Stomach (tissue), 9 donors: ENCODE data around the gene IFNA5. TPM values are rescaled to one million over a fixed set of nuclear protein-coding genes. Genes with fewer than 3 reads are reported as not detected.

Experiments
- DNase-seq, 2 donors: peaks; one replicate each; pipeline versions ENCODE4 v3.0.0 to v3.0.0-alpha.2; 2013 to 2019
- H3K27ac ChIP-seq, 5 donors: fragments of 200-600 bp in 4 of 5; sonication (generic) in 4 of 5; one replicate each; pipeline ENCODE4 v1.5.1; 2013 to 2019; ENCODE audit warnings: mild to moderate bottlenecking in 1 of 5, moderate library complexity in 1 of 5
- H3K27me3 ChIP-seq, 3 donors: fragments of 200-600 bp; sonication (generic); one replicate each; pipeline ENCODE4 v1.5.1; 2017 to 2019; ENCODE audit warnings: mixed run types in 1 of 3
- H3K36me3 ChIP-seq, 4 donors: fragments of 200-600 bp; sonication (generic); 1 replicate in 3 of 4; 2 replicates in 1 of 4; pipeline ENCODE4 v1.5.1; 2016 to 2019
- H3K4me1 ChIP-seq, 4 donors: fragments of 200-600 bp; sonication (generic); one replicate each; pipeline ENCODE4 v1.5.1; 2016 to 2019
- H3K4me3 ChIP-seq, 4 donors: fragments of 200-600 bp; sonication (generic) in 3 of 4; one replicate each; pipeline ENCODE4 v1.5.1; 2016 to 2019; ENCODE audit warnings: mild to moderate bottlenecking in 1 of 4
- H3K9me3 ChIP-seq, 4 donors: fragments of 200-600 bp; sonication (generic); one replicate each; pipeline ENCODE4 v1.5.1; 2016 to 2019
- CTCF ChIP-seq, 7 experiments: fragments of 450-650 bp in 4 of 7; fragments of 200-600 bp in 3 of 7; sonication (generic) in 3 of 7; IDR thresholded peaks; one replicate each; pipeline ENCODE4 v1.5.1; 2016 to 2019; ENCODE audit warnings: antibody characterized with exemption in 7 of 7, control low read depth in 2 of 7, mild to moderate bottlenecking in 1 of 7
- EP300 ChIP-seq: sonication (generic); formaldehyde crosslinking; IDR thresholded peaks from one replicate; pipeline ENCODE4 v1.6.1; 2017; ENCODE audit warnings: antibody characterized with exemption
- POLR2A ChIP-seq, 4 donors: fragments of 450-650 bp; IDR thresholded peaks; one replicate each; pipeline ENCODE4 v1.6.1; 2016; ENCODE audit warnings: antibody characterized with exemption in 4 of 4, control low read depth in 2 of 4, mild to moderate bottlenecking in 1 of 4, moderate library complexity in 1 of 4
- POLR2AphosphoS5 ChIP-seq, 3 donors: sonication (generic); formaldehyde crosslinking; IDR thresholded peaks; one replicate each; pipeline ENCODE4 v1.6.1; 2016; ENCODE audit warnings: antibody characterized with exemption in 3 of 3
- WGBS, 5 donors: extraction: QIAGEN DNeasy Blood & Tissue Kit in 3 of 5; methylation state at CpG; one replicate each; pipeline versions ENCODE4 v1.1.5 to v1.1.7; 2013 to 2018; 5-methylcytosine and 5-hydroxymethylcytosine counted together
- intact Hi-C: fragments of 100-400 bp; cut with DNase I; formaldehyde crosslinking; loops from one replicate; pipeline ENCODE4 v1.15.1; 2023; ENCODE audit warnings: low total_unique reads
- polyA plus RNA-seq, 3 donors: library from polyadenylated mRNA; stranded (reverse); fragments of 200-250 nt; gene quantifications; one replicate each; pipeline ENCODE4 v1.2.3, GENCODE V29; 2013
- total RNA-seq, 5 donors: library from RNA; depleted of rRNA; stranded (reverse); fragments of >200 nt; gene quantifications; one replicate each; pipeline versions ENCODE4 v1.1.0 to v1.2.3, GENCODE V29; 2014 to 2016
- donor health status: healthy with polysubstance abuse.
- donor health status: Bipolar disorder and iron deficiency.
- donor health status: healthy.

Gene IFNA5
- total and polyA plus RNA-seq, 8 donors: 0.92 to 1.6 TPM; not detected in 6

GRCh38 chr9:21289848-21290247 lies 15.3 kb downstream of the IFNA5 start:
- no peaks in the 10 kb centered on the region for H3K4me1 ChIP-seq
- H3K4me3 ChIP-seq: no peak overlapping the region
- H3K9me3 ChIP-seq: no peaks in the 10 kb centered on the region
- WGBS, 5 donors: 27 to 48% (median 30%) methylated on average over 2 of the region's 2 CpGs
- TF ChIP-seq POLR2AphosphoS5 (IDR thresholded peaks at IDR 0.05) (no peak), CTCF (IDR thresholded peaks at IDR 0.05) (no peak), POLR2A (IDR thresholded peaks at IDR 0.05) (no peak), EP300 (no peak)
- no peaks in the 10 kb centered on the region for H3K27me3 ChIP-seq
- DNase-seq: no peak
- intact Hi-C loops: no loop called here
- no peaks in the 10 kb centered on the region for H3K36me3 ChIP-seq
- H3K27ac ChIP-seq: no peak overlapping the region

- no peaks in the 10 kb centered on the region for H3K27me3 ChIP-seq
- DNase-seq: no peak
- H3K4me1 ChIP-seq: no peaks in the 10 kb centered on the region
- WGBS, 5 donors: 44 to 77% (median 64%) methylated on average over 3 of the region's 3 CpGs
- TF ChIP-seq POLR2A (IDR thresholded peaks at IDR 0.05): no peak
- TF ChIP-seq POLR2AphosphoS5 (IDR thresholded peaks at IDR 0.05): no peak
- no peak for TF ChIP-seq CTCF (IDR thresholded peaks at IDR 0.05)
- no peak for TF ChIP-seq EP300
- no peak overlapping the region for H3K4me3 ChIP-seq
- H3K9me3 ChIP-seq: no peaks in the 10 kb centered on the region
- intact Hi-C loops: no loop called here
- H3K27ac ChIP-seq: no peak overlapping the region
- H3K36me3 ChIP-seq: no peaks in the 10 kb centered on the region
Measured at GRCh38 chr9:21287280-21287679, 17.8 kb downstream of the IFNA5 start.

GRCh38 chr9:21286659-21287058 lies 18.5 kb downstream of the IFNA5 start:
- DNase-seq: no peak
- TF ChIP-seq POLR2A (IDR thresholded peaks at IDR 0.05) (no peak), CTCF (IDR thresholded peaks at IDR 0.05) (no peak), POLR2AphosphoS5 (IDR thresholded peaks at IDR 0.05) (no peak), EP300 (no peak)

GRCh38 chr9:21286099-21286498 lies 19.0 kb downstream of the IFNA5 start:
- no peak for DNase-seq
- Histone ChIP-seq H3K27ac (no peak overlapping the region), H3K4me3 (no peak overlapping the region), H3K9me3 (no peaks in the 10 kb centered on the region), H3K36me3 (no peaks in the 10 kb centered on the region), H3K27me3 (no peaks in the 10 kb centered on the region), H3K4me1 (no peaks in the 10 kb centered on the region)
- intact Hi-C loops: no loop called here
- WGBS, 5 donors: 89 to 94% (median 90%) methylated on average over 5 of the region's 5 CpGs
- TF ChIP-seq EP300 (no peak), POLR2A (IDR thresholded peaks at IDR 0.05) (no peak), POLR2AphosphoS5 (IDR thresholded peaks at IDR 0.05) (no peak), CTCF (IDR thresholded peaks at IDR 0.05) (no peak)

More at GRCh38 chr9:21286659-21287058, 18.5 kb downstream of the IFNA5 start:
- H3K4me3 ChIP-seq: no peak overlapping the region
- no peaks in the 10 kb centered on the region for H3K9me3 ChIP-seq
- H3K36me3 ChIP-seq: no peaks in the 10 kb centered on the region
- intact Hi-C loops: no loop called here
- WGBS, 5 donors: 80 to 85% (median 82%) methylated on average over 5 of the region's 5 CpGs
- no peaks in the 10 kb centered on the region for H3K27me3 ChIP-seq
- no peaks in the 10 kb centered on the region for H3K4me1 ChIP-seq
- no peak overlapping the region for H3K27ac ChIP-seq
